D721Med (cell line): ENCODE data around the gene LRRC23.
"Not testable (repeated sequence)": the region's sequence is repeated elsewhere in the genome, so short reads cannot be mapped to it uniquely, and the experiment has no call there.

ENCODE experiments used
- DNase-seq: peaks from one replicate; pipeline ENCODE4 v3.0.0; 2011; ENCODE audit warnings: low spot score; ENCODE audit not compliant: insufficient read length
- FAIRE-seq: peaks from 2 replicates; lab custom pipeline; 2011; peaks lifted over from hg19 to GRCh38; lab: Jason Lieb, UNC
- CTCF ChIP-seq: IDR thresholded peaks from 2 replicates; pipeline ENCODE4 v1.5.1; 2012; ENCODE audit warnings: mild to moderate bottlenecking, control low read depth; ENCODE audit not compliant: insufficient read depth; ENCODE audit errors: missing control alignments

The LRRC23 gene

GRCh38 chr12:6883252-6883651 is 21.4 kb upstream of the LRRC23 start:
- DNase-seq (no peak), FAIRE-seq (no peak)
- TF ChIP-seq CTCF = no peak

- DNase-seq = no peak
- TF ChIP-seq CTCF = no peak
- FAIRE-seq = no peak
These were observed 20.9 kb upstream of the LRRC23 start for GRCh38 chr12:6883683-6884082.

GRCh38 chr12:6884539-6884938 is 20.1 kb upstream of the LRRC23 start:
- DNase-seq (no peak), FAIRE-seq (no peak)
- no peak for TF ChIP-seq CTCF

- not testable (repeated sequence) for FAIRE-seq, DNase-seq
These were observed 18.2 kb upstream of the LRRC23 start for GRCh38 chr12:6886206-6886999.

- FAIRE-seq (no peak), DNase-seq (no peak)
These were observed 17.2 kb upstream of the LRRC23 start for GRCh38 chr12:6887460-6887859.

GRCh38 chr12:6888360-6888759 is 16.3 kb upstream of the LRRC23 start:
- DNase-seq (no peak), FAIRE-seq (no peak)
- TF ChIP-seq CTCF = no peak

More at GRCh38 chr12:6887460-6887859, 17.2 kb upstream of the LRRC23 start:
- no peak for TF ChIP-seq CTCF

GRCh38 chr12:6888794-6889193 is 15.8 kb upstream of the LRRC23 start:
- not testable (repeated sequence) for DNase-seq

GRCh38 chr12:6889775-6890573 is 14.6 kb upstream of the LRRC23 start:
- not testable (repeated sequence) for FAIRE-seq

More at GRCh38 chr12:6888794-6889193, 15.8 kb upstream of the LRRC23 start:
- not testable (repeated sequence) for FAIRE-seq

More at GRCh38 chr12:6889775-6890573, 14.6 kb upstream of the LRRC23 start:
- not testable (repeated sequence) for DNase-seq
